SU-DHL-6 (cell line): ENCODE measurements around the gene ERC1.

Experiments used
- CTCF ChIP-seq: fragments of 200-600 bp; sonication (generic); IDR thresholded peaks from one replicate; pipeline ENCODE4 v1.5.1; 2017; ENCODE audit warnings: antibody characterized with exemption, mild to moderate bottlenecking, low read length, moderate library complexity; ENCODE audit not compliant: insufficient read depth, poor library complexity, severe bottlenecking
- EZH2phosphoT487 ChIP-seq: fragments of 200-600 bp; sonication (generic), shearing (Covaris generic); conservative IDR thresholded peaks from 2 replicates; pipeline ENCODE4 v1.6.1; 2018; ENCODE audit warnings: mild to moderate bottlenecking, antibody characterized with exemption, low read length, moderate library complexity, mixed read lengths

- no peak for TF ChIP-seq CTCF
- TF ChIP-seq EZH2phosphoT487 = no peak
Measured at GRCh38 chr12:981961-982360, 9.1 kb upstream of the ERC1 start.
